IMR-90 (cell line): Measurements from ENCODE around the gene TPM4. TPM values are rescaled to one million over a fixed set of nuclear protein-coding genes. Genes with fewer than 3 reads are reported as not detected.

Experiments used
- ATAC-seq: fragments of 200-7000 bp; cut with Tn5 transposase; 2 replicates; pipeline ENCODE4 v1.9.1; 2020; ENCODE audit warnings: low read depth, mild to moderate bottlenecking, moderate library complexity
- BruUV-seq: library from RNA; stranded (reverse); fragments of 400-500 nt; replicated peaks from 2 replicates; lab custom pipeline; 2021; lab: Mats Ljungman, UMichigan
- CTCF ChIA-PET: fragments of 300-600 bp; formaldehyde crosslinking; extraction: SDS; loops from one replicate; lab custom pipeline; 2021; ENCODE audit warnings: antibody characterized with exemption; lab: Yijun Ruan, JAX
- POLR2A ChIA-PET: fragments of 300-600 bp; sonication (Branson Sonifier 250); formaldehyde crosslinking; loops from one replicate; lab custom pipeline; 2022; ENCODE audit warnings: antibody characterized with exemption; ENCODE audit not compliant: unreplicated experiment; lab: Charles Lee
- DNase-seq: peaks from one replicate; pipeline ENCODE4 v3.0.0; 2013
- H2AFZ ChIP-seq: replicated peaks from 2 replicates; pipeline ENCODE3; 2013; ENCODE audit warnings: low read length, mild to moderate bottlenecking; ENCODE audit not compliant: poor library complexity
- H2AK5ac ChIP-seq: 2 replicates; pipeline ENCODE4 v1.6.1; 2013; ENCODE audit warnings: low read depth, low read length, inconsistent platforms
- H2AK9ac ChIP-seq: replicated peaks from 2 replicates; pipeline ENCODE3; 2013; ENCODE audit warnings: mild to moderate bottlenecking, low read depth, low read length, moderate library complexity; ENCODE audit not compliant: poor library complexity
- H2BK120ac ChIP-seq: 2 replicates; pipeline ENCODE4 v1.6.1; 2013; ENCODE audit warnings: low read depth, low read length, inconsistent platforms
- H2BK15ac ChIP-seq: 3 replicates; pipeline ENCODE4 v1.6.1; 2013; ENCODE audit warnings: low read depth, low read length, inconsistent platforms
- H2BK20ac ChIP-seq: 2 replicates; pipeline ENCODE4 v1.6.1; 2013; ENCODE audit warnings: low read depth, mild to moderate bottlenecking, inconsistent platforms, low read length, moderate library complexity
- H2BK5ac ChIP-seq: 2 replicates; pipeline ENCODE4 v1.6.1; 2013; ENCODE audit warnings: mild to moderate bottlenecking, low read depth, low read length, inconsistent platforms; ENCODE audit not compliant: poor library complexity, severe bottlenecking
- H3K14ac ChIP-seq: replicated peaks from 2 replicates; pipeline ENCODE4 v1.6.1; 2013; ENCODE audit warnings: low read depth, low read length, inconsistent platforms
- H3K18ac ChIP-seq: 2 replicates; pipeline ENCODE4 v1.6.1; 2013; ENCODE audit warnings: low read depth, low read length, control low read depth
- H3K23ac ChIP-seq: 2 replicates; pipeline ENCODE4 v1.6.1; 2013; ENCODE audit warnings: low read depth, low read length, inconsistent platforms
- H3K27ac ChIP-seq: 2 replicates; pipeline ENCODE4 v1.5.1; 2013; ENCODE audit warnings: mild to moderate bottlenecking, control low read depth, low read length; ENCODE audit not compliant: insufficient read depth
- H3K27me3 ChIP-seq: 2 replicates; pipeline ENCODE4 v1.6.1; 2013; ENCODE audit warnings: low read length; ENCODE audit not compliant: control insufficient read depth, insufficient read depth
- H3K36me3 ChIP-seq: 2 replicates; pipeline ENCODE4 v1.6.1; 2013; ENCODE audit warnings: low read length, mixed read lengths; ENCODE audit not compliant: control insufficient read depth, insufficient read depth
- H3K4ac ChIP-seq: 2 replicates; pipeline ENCODE4 v1.6.1; 2013; ENCODE audit warnings: low read depth, low read length, inconsistent platforms
- H3K4me1 ChIP-seq: 2 replicates; pipeline ENCODE4 v1.6.1; 2013; ENCODE audit warnings: low read length, mixed read lengths; ENCODE audit not compliant: control insufficient read depth, insufficient read depth
- H3K4me2 ChIP-seq: 2 replicates; pipeline ENCODE4 v1.6.1; 2013; ENCODE audit warnings: low read depth, mild to moderate bottlenecking, control low read depth, low read length, moderate library complexity
- H3K4me3 ChIP-seq: 2 replicates; pipeline ENCODE4 v1.5.1; 2013; ENCODE audit warnings: low read depth, mild to moderate bottlenecking, control low read depth, low read length, moderate library complexity; ENCODE audit not compliant: insufficient read depth
- H3K56ac ChIP-seq: 2 replicates; pipeline ENCODE4 v1.6.1; 2013; ENCODE audit warnings: low read length, inconsistent platforms; ENCODE audit not compliant: insufficient read depth; ENCODE audit errors: extremely low read depth
- H3K79me1 ChIP-seq, 2 experiments: 2 replicates each; pipeline ENCODE4 v1.6.1; 2013; ENCODE audit warnings: low read length in 2 of 2, inconsistent platforms in 1 of 2, low read depth in 1 of 2
- H3K9ac ChIP-seq: 2 replicates; pipeline ENCODE4 v1.6.1; 2013; ENCODE audit warnings: low read depth, low read length, control low read depth
- H3K9me1 ChIP-seq: 2 replicates; pipeline ENCODE4 v1.6.1; 2013; ENCODE audit warnings: low read length, inconsistent platforms; ENCODE audit not compliant: insufficient read depth
- H3K9me3 ChIP-seq: 2 replicates; pipeline ENCODE4 v1.6.1; 2013; ENCODE audit warnings: low read length; ENCODE audit not compliant: control insufficient read depth, insufficient read depth
- H4K20me1 ChIP-seq: 2 replicates; pipeline ENCODE4 v1.6.1; 2013; ENCODE audit warnings: low read length, inconsistent platforms; ENCODE audit not compliant: insufficient read depth
- H4K5ac ChIP-seq: 2 replicates; pipeline ENCODE4 v1.6.1; 2013; ENCODE audit warnings: mild to moderate bottlenecking, low read depth, low read length, control low read depth
- H4K8ac ChIP-seq, 2 experiments: 2 replicates each; pipeline ENCODE4 v1.6.1; 2013; ENCODE audit warnings: low read depth in 2 of 2, low read length in 2 of 2, control low read depth in 1 of 2, inconsistent platforms in 1 of 2
- H4K91ac ChIP-seq: 2 replicates; pipeline ENCODE4 v1.6.1; 2013; ENCODE audit warnings: low read depth, low read length, inconsistent platforms; ENCODE audit not compliant: insufficient read depth
- NFE2L2 ChIP-seq: fragments of 150-350 bp; IDR thresholded peaks from 2 replicates; pipeline ENCODE4 v1.6.1; 2016; ENCODE audit warnings: low read depth, mild to moderate bottlenecking, low read length
- SMC3 ChIP-seq: fragments of 150-350 bp; IDR thresholded peaks from 2 replicates; pipeline ENCODE4 v1.6.1; 2016; ENCODE audit warnings: low read depth, mild to moderate bottlenecking, antibody characterized with exemption, low read length, moderate library complexity
- WGBS, 2 experiments: methylation state at CpG; one replicate each; pipeline versions ENCODE4 v1.1.5 to v1.1.7; 2013; ENCODE audit warnings: missing lambda C conversion rate in 2 of 2; ENCODE audit not compliant: insufficient read length in 1 of 2; ENCODE audit errors: extremely low coverage in 2 of 2; 5-methylcytosine and 5-hydroxymethylcytosine counted together
- dilution Hi-C: fragments of 300-500 bp; cut with HindIII; formaldehyde crosslinking; loops from one replicate; pipeline ENCODE4 v1.14.3; 2018; ENCODE audit warnings: low sequenced_read_pairs; ENCODE audit not compliant: unreplicated experiment
- in situ Hi-C: fragments of 300-500 bp; cut with MboI; formaldehyde crosslinking; loops from 3 replicates; pipeline ENCODE4 v1.14.3; 2019; ENCODE audit warnings: low sequenced_read_pairs, inconsistent platforms, mixed read lengths
- intact Hi-C: fragments of 100-400 bp; cut with micrococcal nuclease; formaldehyde crosslinking; loops from 2 replicates; pipeline ENCODE4 v1.10.0; 2022
- polyA plus RNA-seq, 3 experiments: library from polyadenylated mRNA; depleted of rRNA; stranded (reverse); fragments of >200 nt; gene quantifications; 2 replicates each; pipeline ENCODE4 v1.2.3, GENCODE V29; 2012; ENCODE audit warnings: low replicate concordance in 1 of 3
- total RNA-seq: library from RNA; depleted of rRNA; stranded (reverse); fragments of >200 nt; gene quantifications from 2 replicates; pipeline ENCODE4 v1.2.3, GENCODE V29; 2012

The TPM4 gene
- total and polyA plus RNA-seq, 2 of the 4 experiments (the other 2 are of a cell fraction): 1,075 to 1,160 TPM

GRCh38 chr19:16091546-16092475, 15.5 kb downstream of the TPM4 start:
- Histone ChIP-seq H2BK20ac (no peak overlapping the region), H3K4me3 (no peak overlapping the region), H3K36me3 (peaks cover 89% of the 10 kb centered on the region), H3K14ac (no peak overlapping the region; the same call in 1 of the 2 replicates), H3K23ac (peak overlapping the region; percentile 24; the same call in 1 of the 2 replicates), H2BK15ac (no peak overlapping the region), H2AFZ (no peak overlapping the region), H3K18ac (no peak overlapping the region), H2AK5ac (no peak overlapping the region), H2BK5ac (no peak overlapping the region), H2BK120ac (no peak overlapping the region), H3K9ac (no peak overlapping the region), H4K20me1 (peaks cover 100% of the 10 kb centered on the region), H3K27ac (peak overlapping the region; percentile 7; the same call in 1 of the 2 replicates), H2AK9ac (no peak overlapping the region), H3K9me3 (no peaks in the 10 kb centered on the region), H3K56ac (no peak overlapping the region; the same call in 1 of the 2 replicates), H3K4me2 (no peak overlapping the region), H3K9me1 (peaks cover 7% of the 10 kb centered on the region), H3K4me1 (peaks cover 8% of the 10 kb centered on the region; the same call in 1 of the 2 replicates), H4K5ac (no peak overlapping the region), H3K27me3 (no peaks in the 10 kb centered on the region), H3K4ac (no peak overlapping the region), H4K91ac (no peak overlapping the region), H3K79me1 (peaks cover 48 to 88% of the 10 kb centered on the region in 2 experiments), H4K8ac (0 out of 4 replicates have a peak overlapping the region, but pooled peaks of 1 of the 2 experiments have one; percentile 28)
- 90% methylated on average over 2 of the region's 13 CpGs; no CpG with 5 or more reads in 1 of the 2 experiments for WGBS, 2 experiments
- no peak for DNase-seq
- TF ChIP-seq SMC3: no peak
- TF ChIP-seq NFE2L2: peak; percentile 39; the same call in 1 of the 2 replicates
- no peak for ATAC-seq
- dilution Hi-C loops: no loop called here
- no TSS peak for BruUV-seq
- CTCF ChIA-PET: interaction anchor here (1.2 kb wide), 1 partner anchor 50 kb away, joined by 3 read pairs; no protein-coding TSS in a partner anchor
- intact Hi-C loops: no loop called here
- POLR2A ChIA-PET: no interaction called here
- in situ Hi-C loops: no loop called here
